ENCODE results near the gene UCP1. TPM values are rescaled to one million over a fixed set of nuclear protein-coding genes. Genes with fewer than 3 reads are reported as not detected.

The UCP1 gene
- total and polyA plus RNA-seq, 7 donors, result 0.09 TPM; not detected in 6

DNA sequence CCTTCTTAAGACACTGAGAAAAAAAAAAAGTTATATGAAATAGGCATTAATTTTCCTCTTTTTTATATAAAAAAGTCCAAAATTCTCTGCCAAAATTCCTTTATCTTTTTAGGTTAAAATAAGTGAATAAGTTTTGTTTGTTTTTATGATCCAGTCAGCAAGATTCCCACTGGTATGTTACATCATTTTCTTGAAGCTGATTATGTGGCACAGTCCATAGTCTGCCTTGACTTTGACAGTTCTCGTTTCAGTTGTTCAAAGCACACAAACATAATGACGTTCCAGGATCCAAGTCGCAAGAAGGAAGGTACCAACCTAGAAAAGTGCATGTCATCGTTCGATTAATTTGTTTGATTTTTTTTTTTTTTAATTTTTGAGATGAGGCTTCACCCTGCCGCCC is 9.1 kb downstream of the UCP1 start:
- DNase-seq (no peak), ATAC-seq (no peak)
- no peaks in the 10 kb centered on the region for H3K4me1 ChIP-seq
- H3K27ac ChIP-seq, result no peak overlapping the region
- intact Hi-C loops (cut with DNase I), result no loop called here
- H3K36me3 ChIP-seq (ENCODE audit: insufficient read depth in 1 of 2, low read depth in 1 of 2), result no peaks in the 10 kb centered on the region
- 84 to 86% (median 86%) methylated on average over 6 of the region's 6 CpGs for WGBS, 3 donors
- H3K4me3 ChIP-seq, result no peak overlapping the region
- TF ChIP-seq, protein P1, sequence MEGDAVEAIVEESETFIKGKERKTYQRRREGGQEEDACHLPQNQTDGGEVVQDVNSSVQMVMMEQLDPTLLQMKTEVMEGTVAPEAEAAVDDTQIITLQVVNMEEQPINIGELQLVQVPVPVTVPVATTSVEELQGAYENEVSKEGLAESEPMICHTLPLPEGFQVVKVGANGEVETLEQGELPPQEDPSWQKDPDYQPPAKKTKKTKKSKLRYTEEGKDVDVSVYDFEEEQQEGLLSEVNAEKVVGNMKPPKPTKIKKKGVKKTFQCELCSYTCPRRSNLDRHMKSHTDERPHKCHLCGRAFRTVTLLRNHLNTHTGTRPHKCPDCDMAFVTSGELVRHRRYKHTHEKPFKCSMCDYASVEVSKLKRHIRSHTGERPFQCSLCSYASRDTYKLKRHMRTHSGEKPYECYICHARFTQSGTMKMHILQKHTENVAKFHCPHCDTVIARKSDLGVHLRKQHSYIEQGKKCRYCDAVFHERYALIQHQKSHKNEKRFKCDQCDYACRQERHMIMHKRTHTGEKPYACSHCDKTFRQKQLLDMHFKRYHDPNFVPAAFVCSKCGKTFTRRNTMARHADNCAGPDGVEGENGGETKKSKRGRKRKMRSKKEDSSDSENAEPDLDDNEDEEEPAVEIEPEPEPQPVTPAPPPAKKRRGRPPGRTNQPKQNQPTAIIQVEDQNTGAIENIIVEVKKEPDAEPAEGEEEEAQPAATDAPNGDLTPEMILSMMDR (IDR thresholded peaks at IDR 0.05), result no peak
- H3K9me3 ChIP-seq, result no peaks in the 10 kb centered on the region
- H3K27me3 ChIP-seq (ENCODE audit: insufficient read depth in 3 of 3, low read length in 2 of 3), result peaks cover 0 to 3% (median 0%) of the 10 kb centered on the region in 3 donors

DNA sequence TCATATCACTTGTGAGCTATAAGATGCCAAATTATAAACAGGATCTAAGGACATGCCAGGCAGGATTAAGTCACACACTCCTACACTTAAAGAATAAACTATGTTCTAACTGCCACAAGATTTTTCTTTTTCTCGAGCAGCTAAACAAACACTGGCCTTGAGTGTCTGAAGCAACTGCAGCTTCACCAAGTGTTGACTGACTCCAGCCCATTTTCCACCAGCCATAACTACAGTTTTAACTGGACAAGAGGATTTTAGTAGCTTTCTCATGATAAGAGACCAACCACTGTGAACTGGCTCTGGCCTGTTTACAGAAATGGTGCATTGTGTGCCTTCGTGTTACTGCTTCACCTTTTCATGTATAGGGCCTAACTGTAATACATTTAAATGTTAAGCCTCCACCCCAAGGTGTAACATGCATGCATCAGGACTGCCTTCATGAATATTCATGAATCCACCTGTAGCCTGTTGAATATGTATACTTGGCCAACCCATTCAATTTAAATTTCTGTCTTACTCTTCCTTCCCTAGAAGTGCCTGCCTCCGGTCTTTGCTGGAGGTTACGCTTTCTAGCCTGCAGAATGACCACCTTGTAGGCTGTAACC is 10.8 kb downstream of the UCP1 start:
- WGBS, 3 donors, result 79 to 89% (median 85%) methylated on average over 4 of the region's 4 CpGs

DNA sequence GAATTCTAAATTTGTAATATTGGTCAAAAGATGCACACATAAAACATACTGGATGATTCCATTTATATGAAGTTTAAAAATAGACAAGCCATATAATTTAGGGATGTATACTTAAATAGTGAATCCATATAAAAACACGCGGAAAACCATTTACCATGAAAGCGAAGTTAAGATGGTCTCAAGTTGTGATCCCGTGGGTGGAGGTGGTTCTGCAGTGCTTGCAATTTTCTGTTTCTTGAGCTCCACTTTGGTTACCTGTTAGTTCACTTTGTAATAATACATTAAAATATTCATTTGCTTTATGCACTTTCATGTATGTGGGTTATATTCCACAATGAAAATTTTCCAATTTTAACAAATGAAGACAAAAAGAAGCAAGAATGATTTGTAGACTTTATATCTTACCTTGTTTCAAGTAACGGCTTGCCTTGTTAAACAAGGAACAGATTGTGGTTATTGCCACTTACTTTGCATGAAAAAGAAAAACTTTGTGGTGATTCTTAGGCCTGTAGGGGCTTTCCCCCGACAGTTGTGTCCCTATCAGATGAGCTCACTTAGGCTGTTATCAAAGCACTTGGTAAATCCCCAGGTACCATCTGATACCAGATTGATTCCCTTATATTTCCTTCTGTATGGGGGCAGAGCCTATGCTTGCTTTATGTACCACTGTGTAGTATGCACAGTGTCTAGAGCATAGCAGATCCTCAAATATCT is 12.2 kb downstream of the UCP1 start:
- TF ChIP-seq, protein P1 (IDR thresholded peaks at IDR 0.05), result no peak
- Histone ChIP-seq H3K9me3 (no peaks in the 10 kb centered on the region), H3K27ac (no peak overlapping the region), H3K36me3 (ENCODE audit: insufficient read depth in 1 of 2, low read depth in 1 of 2) (peaks cover 0 to 15% of the 10 kb centered on the region in 2 donors), H3K4me1 (no peaks in the 10 kb centered on the region), H3K27me3 (ENCODE audit: insufficient read depth in 3 of 3, low read length in 2 of 3) (peaks cover 0 to 3% (median 0%) of the 10 kb centered on the region in 3 donors), H3K4me3 (no peak overlapping the region)
- ATAC-seq, result no peak
- 87 to 92% (median 90%) methylated on average over 6 of the region's 6 CpGs for WGBS, 3 donors
- DNase-seq, result no peak
- intact Hi-C loops (cut with DNase I), result no loop called here

More for the DNA sequence above, 10.8 kb downstream of the UCP1 start:
- TF ChIP-seq, protein P1 (IDR thresholded peaks at IDR 0.05), result no peak
- intact Hi-C loops (cut with DNase I), result no loop called here
- no peaks in the 10 kb centered on the region for H3K4me1 ChIP-seq
- ATAC-seq (no peak), DNase-seq (no peak)
- H3K27ac ChIP-seq, result no peak overlapping the region
- no peak overlapping the region for H3K4me3 ChIP-seq
- no peaks in the 10 kb centered on the region for H3K9me3 ChIP-seq
- H3K36me3 ChIP-seq (ENCODE audit: insufficient read depth in 1 of 2, low read depth in 1 of 2), result peaks cover 0 to 1% of the 10 kb centered on the region in 2 donors
- H3K27me3 ChIP-seq (ENCODE audit: insufficient read depth in 3 of 3, low read length in 2 of 3), result peaks cover 0 to 3% (median 0%) of the 10 kb centered on the region in 3 donors

DNA sequence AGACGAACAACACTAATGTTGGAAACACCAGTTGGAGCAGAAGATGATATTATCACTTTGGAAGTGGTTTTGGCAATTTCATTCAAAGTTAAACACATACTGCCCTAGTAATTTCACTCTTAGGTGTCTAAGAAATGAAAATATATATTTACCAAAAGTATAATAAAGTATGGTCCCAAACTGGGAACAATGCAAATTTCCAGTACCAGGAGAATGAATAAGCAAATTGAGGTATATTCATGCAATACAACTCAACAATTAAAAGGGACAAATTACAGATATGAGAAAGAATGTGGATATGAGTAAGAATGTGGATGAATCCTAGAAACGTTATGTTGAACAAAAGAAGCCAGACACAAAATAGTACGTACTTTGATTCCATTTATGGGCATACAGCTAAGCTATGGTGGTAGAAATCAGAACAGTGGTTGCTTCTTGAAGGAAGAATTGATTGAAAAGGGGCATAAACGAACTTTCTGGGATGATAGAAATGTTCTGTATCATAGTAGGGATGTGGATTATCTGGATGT is 34.7 kb downstream of the UCP1 start:
- intact Hi-C loops (cut with DNase I), result no loop called here
- H3K27me3 ChIP-seq (ENCODE audit: insufficient read depth in 3 of 3, low read length in 2 of 3), result no peaks in the 10 kb centered on the region
- H3K4me3 ChIP-seq, result no peak overlapping the region
- H3K27ac ChIP-seq, result no peak overlapping the region
- peaks cover 5 to 76% of the 10 kb centered on the region in 2 donors for H3K36me3 ChIP-seq (ENCODE audit: insufficient read depth in 1 of 2, low read depth in 1 of 2)
- ATAC-seq (no peak), DNase-seq (no peak)
- H3K4me1 ChIP-seq, result no peaks in the 10 kb centered on the region
- TF ChIP-seq, protein P1 (IDR thresholded peaks at IDR 0.05), result no peak
- no peaks in the 10 kb centered on the region for H3K9me3 ChIP-seq
- 86 to 89% (median 89%) methylated on average over 4 of the region's 4 CpGs for WGBS, 3 donors
